K562 (cell line): Measurements from ENCODE around the gene SCYL2. TPM values are rescaled to one million over a fixed set of nuclear protein-coding genes. Genes with fewer than 3 reads are reported as not detected.
"Not testable (repeated sequence)": the region's sequence is repeated elsewhere in the genome, so short reads cannot be mapped to it uniquely, and the experiment has no call there.

Source experiments
- ATAC-seq: fragments of 200-7000 bp; cut with Tn5 transposase; 3 replicates; pipeline ENCODE4 v1.9.1; 2020; ENCODE audit warnings: moderate library complexity
- BruUV-seq: library from RNA; stranded (reverse); fragments of 400-500 nt; replicated peaks from 2 replicates; lab custom pipeline; 2021; lab: Mats Ljungman, UMichigan
- CTCF ChIA-PET: fragments of 300-600 bp; formaldehyde crosslinking; extraction: SDS; loops from one replicate; lab custom pipeline; 2021; ENCODE audit warnings: low intra/inter-chr PET ratio; lab: Yijun Ruan, JAX
- POLR2A ChIA-PET: fragments of 300-600, 350-650 bp; sonication (Branson Sonifier 250); formaldehyde crosslinking; extraction: SDS; loops from one replicate; lab custom pipeline; 2021; ENCODE audit warnings: antibody characterized with exemption, inconsistent platforms; lab: Yijun Ruan, JAX
- DNase-seq, 4 experiments: peaks; one replicate each; pipeline versions ENCODE4 v3.0.0 to v3.0.0-alpha.2; 2011 to 2018; ENCODE audit warnings: low spot score in 3 of 4, mixed read lengths in 3 of 4; ENCODE audit errors: extremely low read depth in 1 of 4
- FAIRE-seq: peaks from 2 replicates; lab custom pipeline; 2011; peaks lifted over from hg19 to GRCh38; lab: Jason Lieb, UNC
- H2AFZ ChIP-seq: 2 replicates; pipeline ENCODE4 v1.6.0; 2011; ENCODE audit warnings: low read depth, low read length, control low read depth, inconsistent platforms
- H3K27ac ChIP-seq: fragments of 200-600 bp; 3 replicates; pipeline ENCODE4 v1.8.0; 2011; ENCODE audit warnings: low read depth, mild to moderate bottlenecking, control low read depth, inconsistent platforms, low read length, moderate library complexity, mixed read lengths; ENCODE audit errors: extremely low read depth
- H3K27me3 ChIP-seq, 2 experiments: fragments of 300-600 bp in 1 of 2; 2 replicates in 1 of 2; 3 replicates in 1 of 2; pipeline versions ENCODE4 v1.6.0 to v1.8.0; 2011; ENCODE audit warnings: inconsistent platforms in 2 of 2, low read length in 2 of 2, mild to moderate bottlenecking in 1 of 2, mixed read lengths in 1 of 2, moderate library complexity in 1 of 2; ENCODE audit not compliant: control insufficient read depth in 2 of 2, insufficient read depth in 2 of 2
- H3K36me3 ChIP-seq: fragments of 300-600 bp; 3 replicates; pipeline ENCODE4 v1.8.0; 2011; ENCODE audit warnings: mild to moderate bottlenecking, low read length, inconsistent platforms; ENCODE audit not compliant: control insufficient read depth, insufficient read depth
- H3K4me1 ChIP-seq, 2 experiments: fragments of 200-600 bp in 1 of 2; replicated peaks in 1 of 2; 2 replicates in 1 of 2; 3 replicates in 1 of 2; pipeline versions ENCODE4 v1.5.1 to v1.8.0; 2011; ENCODE audit warnings: inconsistent platforms in 2 of 2, low read length in 2 of 2, mild to moderate bottlenecking in 1 of 2, mixed read lengths in 1 of 2, moderate library complexity in 1 of 2; ENCODE audit not compliant: control insufficient read depth in 2 of 2, insufficient read depth in 2 of 2
- H3K4me2 ChIP-seq: 2 replicates; pipeline ENCODE4 v1.6.1; 2011; ENCODE audit warnings: low read length, control low read depth, inconsistent platforms, mixed read lengths; ENCODE audit not compliant: insufficient read depth
- H3K4me3 ChIP-seq: fragments of 200-600 bp; sonication (generic), shearing (Covaris generic); 2 replicates; pipeline ENCODE4 v1.5.1; 2016; ENCODE audit warnings: control low read depth, inconsistent platforms
- H3K79me2 ChIP-seq: fragments of 200-600 bp; 3 replicates; pipeline ENCODE4 v1.8.0; 2011; ENCODE audit warnings: low read length, inconsistent platforms; ENCODE audit not compliant: control insufficient read depth, insufficient read depth
- H3K9ac ChIP-seq, 2 experiments: 2 replicates each; pipeline versions ENCODE4 v1.6.0 to v1.6.1; 2011; ENCODE audit warnings: low read depth in 2 of 2, low read length in 2 of 2, control low read depth in 1 of 2, inconsistent platforms in 1 of 2, mild to moderate bottlenecking in 1 of 2, mixed read lengths in 1 of 2; ENCODE audit not compliant: insufficient read depth in 1 of 2
- H3K9me1 ChIP-seq: one replicate; pipeline ENCODE4 v1.6.0; 2011; ENCODE audit warnings: inconsistent platforms, mild to moderate bottlenecking, low read length, moderate library complexity; ENCODE audit not compliant: control insufficient read depth, insufficient read depth
- H3K9me3 ChIP-seq: replicated peaks from 2 replicates; pipeline ENCODE4 v1.5.1; 2011; ENCODE audit warnings: low read depth, low read length, inconsistent platforms; ENCODE audit not compliant: control insufficient read depth, insufficient read depth
- H4K20me1 ChIP-seq: replicated peaks from 2 replicates; pipeline ENCODE4 v1.6.1; 2011; ENCODE audit warnings: low read length, inconsistent platforms, mixed read lengths; ENCODE audit not compliant: control insufficient read depth, insufficient read depth
- ARID2 ChIP-seq: fragments of 450-650 bp; IDR thresholded peaks from 2 replicates; pipeline ENCODE4 v1.6.1; 2017; ENCODE audit warnings: antibody characterized with exemption, mild to moderate bottlenecking
- EHMT2 ChIP-seq: fragments of 450-650 bp; IDR thresholded peaks from 2 replicates; pipeline ENCODE4 v1.6.1; 2018; ENCODE audit warnings: antibody characterized with exemption
- WGBS: fragments of 100-300 bp; shearing (Covaris generic); methylation state at CpG from one replicate; pipeline ENCODE4 v1.1.6; 2016; ENCODE audit warnings: low coverage, mixed read lengths; ENCODE audit not compliant: insufficient coverage; ENCODE audit errors: missing lambda C conversion rate; 5-methylcytosine and 5-hydroxymethylcytosine counted together
- in situ Hi-C: fragments of 300-500 bp; cut with MboI; formaldehyde crosslinking; loops from 4 replicates; pipeline ENCODE4 v1.15.0; 2018; ENCODE audit warnings: inconsistent platforms, mixed read lengths
- intact Hi-C: fragments of 100-400 bp; cut with micrococcal nuclease; formaldehyde crosslinking; loops from 2 replicates; pipeline ENCODE4 v1.14.2; 2022
- polyA plus RNA-seq, 8 experiments: library from polyadenylated mRNA; depleted of rRNA in 4 of 8; stranded (reverse) in 5 of 8; unstranded in 3 of 8; fragments of >200 nt; fragmentation: Nextera tagmentation in 2 of 8; fragmentation: Illumina TruSeq in 1 of 8; extraction: Ambion mirVana in 2 of 8; extraction: Trizol in 1 of 8; gene quantifications; 2 replicates each; pipeline versions ENCODE4 v1.2.1 to v1.2.3, GENCODE V29; 2011 to 2014; ENCODE audit warnings: inconsistent platforms in 1 of 8, missing spikeins in 1 of 8
- total RNA-seq, 7 experiments: library from RNA; depleted of rRNA in 6 of 7; stranded (reverse); fragments of >200 nt in 6 of 7; fragmentation: Illumina TruSeq in 2 of 7; extraction: Trizol in 2 of 7; gene quantifications; 2 replicates each; pipeline versions ENCODE4 v1.2.1 to v1.2.3, GENCODE V29; 2011 to 2021; ENCODE audit warnings: low replicate concordance in 1 of 7

The SCYL2 gene
- total and polyA plus RNA-seq, 9 of the 15 experiments (the other 6 are each of a cell fraction or from before 2014, with no cell fraction given): 9.9 to 49.0 (median 32.9) TPM

- WGBS: 100% methylated on average over 1 of the region's 1 CpG
- no TSS peak for BruUV-seq
These were observed 26.0 kb downstream of the SCYL2 start for GRCh38 chr12:100293017-100293416.

GRCh38 chr12:100294366-100294765, 27.4 kb downstream of the SCYL2 start:
- H4K20me1 ChIP-seq, FAIRE-seq, H3K9me3 ChIP-seq, BruUV-seq, in situ Hi-C loops, H3K79me2 ChIP-seq, intact Hi-C loops, H3K27ac ChIP-seq, H3K27me3 ChIP-seq, POLR2A ChIA-PET, H3K9me1 ChIP-seq, H3K4me2 ChIP-seq, DNase-seq, CTCF ChIA-PET, H3K4me3 ChIP-seq, H2AFZ ChIP-seq, H3K4me1 ChIP-seq, ATAC-seq, H3K9ac ChIP-seq: not testable (repeated sequence)
- peaks cover 41% of the 10 kb centered on the region for H3K36me3 ChIP-seq
- no CpG with 5 or more reads among the region's 24 CpGs for WGBS

More at GRCh38 chr12:100293017-100293416, 26.0 kb downstream of the SCYL2 start:
- Histone ChIP-seq H3K27ac (no peak overlapping the region), H3K4me1 (no peaks in the 10 kb centered on the region), H3K36me3 (peaks cover 39% of the 10 kb centered on the region), H2AFZ (no peak overlapping the region), H3K9ac (no peak overlapping the region), H3K27me3 (no peaks in the 10 kb centered on the region), H3K79me2 (peaks cover 6% of the 10 kb centered on the region; the same call in 1 of the 3 replicates), H3K4me2 (no peak overlapping the region), H3K9me1 (no peaks in the 10 kb centered on the region), H3K4me3 (no peak overlapping the region), H4K20me1 (no peaks in the 10 kb centered on the region), H3K9me3 (no peaks in the 10 kb centered on the region)
- FAIRE-seq (no peak), DNase-seq (no peak), ATAC-seq (no peak)
- intact Hi-C loops (no loop called here), in situ Hi-C loops (no loop called here)
- TF ChIP-seq ARID2 (no peak), EHMT2 (no peak)
- POLR2A ChIA-PET: interaction anchor here (1.0 kb wide), 1 partner anchor 310 kb away, joined by 4 read pairs; no protein-coding TSS in a partner anchor
- CTCF ChIA-PET: no interaction called here
